ENCODE results near the gene NCKAP5L. TPM values are rescaled to one million over a fixed set of nuclear protein-coding genes. Genes with fewer than 3 reads are reported as not detected.
A peak's percentile ranks its signal among the peaks of the same experiment; 100 is the strongest.
"Not testable (repeated sequence)": the region's sequence is repeated elsewhere in the genome, so short reads cannot be mapped to it uniquely, and the experiment has no call there.

NCKAP5L gene
- total and polyA plus RNA-seq, 3 donors from 2014 or later, result 22.0 to 79.7 (median 63.5) TPM

DNA sequence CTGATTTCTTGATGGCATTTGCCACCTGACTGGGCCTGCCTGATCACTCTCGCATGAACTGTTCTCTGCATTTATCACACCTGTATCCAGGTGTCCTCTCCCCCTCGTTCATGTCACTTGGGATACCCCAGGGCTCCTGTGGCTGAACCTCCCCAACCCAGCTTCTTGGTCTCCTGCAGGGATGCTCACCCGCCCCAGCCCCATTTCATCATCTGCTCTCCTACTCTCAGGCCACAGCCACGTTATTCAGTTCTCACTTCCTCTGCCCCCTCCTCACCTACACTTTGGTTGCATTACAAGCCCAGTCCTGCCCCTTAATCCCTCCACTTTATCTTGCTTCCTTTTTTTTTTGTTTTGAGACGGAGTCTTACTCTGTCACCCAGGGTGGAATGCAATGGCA lies 51.4 kb downstream of the NCKAP5L start:
- TF ChIP-seq, protein P1, sequence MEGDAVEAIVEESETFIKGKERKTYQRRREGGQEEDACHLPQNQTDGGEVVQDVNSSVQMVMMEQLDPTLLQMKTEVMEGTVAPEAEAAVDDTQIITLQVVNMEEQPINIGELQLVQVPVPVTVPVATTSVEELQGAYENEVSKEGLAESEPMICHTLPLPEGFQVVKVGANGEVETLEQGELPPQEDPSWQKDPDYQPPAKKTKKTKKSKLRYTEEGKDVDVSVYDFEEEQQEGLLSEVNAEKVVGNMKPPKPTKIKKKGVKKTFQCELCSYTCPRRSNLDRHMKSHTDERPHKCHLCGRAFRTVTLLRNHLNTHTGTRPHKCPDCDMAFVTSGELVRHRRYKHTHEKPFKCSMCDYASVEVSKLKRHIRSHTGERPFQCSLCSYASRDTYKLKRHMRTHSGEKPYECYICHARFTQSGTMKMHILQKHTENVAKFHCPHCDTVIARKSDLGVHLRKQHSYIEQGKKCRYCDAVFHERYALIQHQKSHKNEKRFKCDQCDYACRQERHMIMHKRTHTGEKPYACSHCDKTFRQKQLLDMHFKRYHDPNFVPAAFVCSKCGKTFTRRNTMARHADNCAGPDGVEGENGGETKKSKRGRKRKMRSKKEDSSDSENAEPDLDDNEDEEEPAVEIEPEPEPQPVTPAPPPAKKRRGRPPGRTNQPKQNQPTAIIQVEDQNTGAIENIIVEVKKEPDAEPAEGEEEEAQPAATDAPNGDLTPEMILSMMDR (IDR thresholded peaks at IDR 0.05), result no peak
- Histone ChIP-seq H3K4me3 (no peak overlapping the region), H3K9me3 (no peaks in the 10 kb centered on the region), H3K36me3 (ENCODE audit: low read depth, missing control alignments) (no peaks in the 10 kb centered on the region), H3K4me1 (no peaks in the 10 kb centered on the region), H3K27me3 (no peaks in the 10 kb centered on the region), H3K27ac (no peak overlapping the region)
- intact Hi-C loops (cut with DNase I; ENCODE audit: low total_unique reads), result no loop called here
- 77 to 84% methylated on average over 5 of the region's 5 CpGs for WGBS, 2 donors
- no peak for DNase-seq

DNA sequence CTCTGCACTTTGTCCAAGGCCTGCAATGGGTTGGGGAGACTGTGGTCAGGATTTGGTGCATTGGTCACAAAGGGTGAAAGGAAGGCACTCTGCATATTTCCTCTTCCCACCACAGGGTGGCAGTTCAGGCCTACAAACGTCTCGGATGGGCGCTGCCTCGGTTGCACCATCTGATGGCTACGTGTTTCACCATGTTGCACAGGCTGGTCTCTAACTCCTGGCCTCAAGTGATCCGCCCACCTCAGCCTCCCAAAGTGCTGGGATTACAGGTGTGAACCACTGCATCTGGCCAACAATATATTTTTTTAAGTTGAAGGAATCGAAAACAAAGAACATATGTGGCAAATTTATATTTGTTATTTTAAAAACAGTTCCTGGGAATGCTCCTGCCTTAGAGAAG lies 51.8 kb downstream of the NCKAP5L start:
- no peak overlapping the region for H3K27ac ChIP-seq
- no peaks in the 10 kb centered on the region for H3K9me3 ChIP-seq
- DNase-seq, result peak; percentile 68
- H3K4me3 ChIP-seq, result no peak overlapping the region
- no peak for TF ChIP-seq POLR2A (IDR thresholded peaks at IDR 0.05)
- TF ChIP-seq, protein P1 (IDR thresholded peaks at IDR 0.05), result peak; percentile 73 to 81 (median 79)
- H3K36me3 ChIP-seq (ENCODE audit: low read depth, missing control alignments), result no peaks in the 10 kb centered on the region
- WGBS, 2 donors, result 38 to 56% methylated on average over 7 of the region's 7 CpGs
- no peaks in the 10 kb centered on the region for H3K27me3 ChIP-seq
- intact Hi-C loops (cut with DNase I; ENCODE audit: low total_unique reads), result no loop called here
- no peaks in the 10 kb centered on the region for H3K4me1 ChIP-seq

DNA sequence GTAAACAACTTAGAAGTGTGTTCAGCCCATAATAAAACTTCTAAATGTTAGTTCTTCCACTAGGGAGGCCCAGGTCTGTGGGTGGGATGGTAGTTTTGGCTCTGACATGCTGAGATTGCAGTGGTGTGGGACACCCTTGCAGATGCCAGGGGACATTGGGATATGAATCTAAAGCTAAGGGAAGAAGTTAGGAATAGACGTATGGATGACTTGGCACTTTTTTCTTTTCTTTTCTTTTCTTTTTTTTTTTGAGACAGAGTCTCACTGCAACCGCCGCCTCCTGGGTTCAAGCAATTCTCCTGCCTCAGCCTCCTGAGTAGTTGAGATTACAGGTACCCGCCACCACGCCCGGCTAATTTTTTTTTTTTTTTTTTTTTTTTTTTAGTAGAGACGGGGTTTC lies 55.1 kb downstream of the NCKAP5L start:
- WGBS, 2 donors, result 81 to 91% methylated on average over 7 of the region's 7 CpGs

DNA sequence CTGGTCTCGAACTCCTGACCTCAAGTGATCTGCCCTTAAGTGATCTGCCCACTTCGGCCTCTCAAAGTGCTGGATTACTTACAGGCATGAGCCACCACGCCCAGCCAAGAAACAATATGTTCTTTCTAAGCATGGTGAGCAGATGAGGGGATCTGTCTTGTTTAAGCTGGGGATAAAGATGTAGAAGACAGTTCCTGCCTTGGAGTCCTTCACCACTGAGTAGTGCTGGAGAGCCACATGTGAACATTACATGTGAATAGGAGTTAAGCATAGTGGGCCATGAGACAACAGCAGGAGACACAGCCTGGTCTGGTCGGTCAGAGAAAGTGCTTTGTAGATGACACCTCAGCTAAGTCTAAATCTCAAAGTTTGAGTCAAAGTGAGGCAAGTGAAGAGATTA lies 60.9 kb downstream of the NCKAP5L start:
- intact Hi-C loops (cut with DNase I; ENCODE audit: low total_unique reads), result no loop called here
- no peak for DNase-seq
- Histone ChIP-seq H3K27me3 (no peaks in the 10 kb centered on the region), H3K4me3 (no peak overlapping the region), H3K36me3 (ENCODE audit: low read depth, missing control alignments) (no peaks in the 10 kb centered on the region), H3K4me1 (no peaks in the 10 kb centered on the region), H3K9me3 (no peaks in the 10 kb centered on the region), H3K27ac (no peak overlapping the region)
- no peak for TF ChIP-seq POLR2A (IDR thresholded peaks at IDR 0.05)
- TF ChIP-seq, protein P1 (IDR thresholded peaks at IDR 0.05), result no peak
- WGBS, 2 donors, result 67 to 78% methylated on average over 4 of the region's 4 CpGs

More for the DNA sequence above, 55.1 kb downstream of the NCKAP5L start:
- H3K4me3 ChIP-seq; intact Hi-C loops (cut with DNase I; ENCODE audit: low total_unique reads); H3K36me3 ChIP-seq (ENCODE audit: low read depth, missing control alignments); DNase-seq; H3K27ac ChIP-seq; H3K4me1 ChIP-seq; H3K27me3 ChIP-seq; H3K9me3 ChIP-seq: not testable (repeated sequence)

DNA sequence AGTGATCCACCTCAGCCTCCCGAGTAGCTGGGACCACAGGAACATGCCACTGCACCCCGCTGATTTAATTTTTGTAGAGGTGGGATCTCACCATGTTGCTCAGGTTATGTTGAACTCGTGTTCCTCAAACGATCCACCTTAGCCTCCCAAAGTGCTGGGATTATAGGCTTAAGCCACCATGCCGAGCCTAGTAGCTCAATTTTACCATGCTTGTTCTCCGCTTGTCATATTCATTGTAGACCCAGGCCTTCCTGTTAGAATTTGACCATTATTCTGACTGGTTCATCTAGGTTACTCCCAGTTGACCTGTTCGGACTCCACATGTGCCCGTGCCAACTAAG lies 62.1 kb downstream of the NCKAP5L start:
- no peaks in the 10 kb centered on the region for H3K9me3 ChIP-seq
- no peaks in the 10 kb centered on the region for H3K27me3 ChIP-seq
- H3K27ac ChIP-seq, result no peak overlapping the region
- 91 to 93% methylated on average over 8 of the region's 8 CpGs for WGBS, 2 donors
- no peak for DNase-seq
- H3K4me1 ChIP-seq, result no peaks in the 10 kb centered on the region
- TF ChIP-seq, protein P1 (IDR thresholded peaks at IDR 0.05), result no peak
- TF ChIP-seq POLR2A (IDR thresholded peaks at IDR 0.05), result no peak
- no peaks in the 10 kb centered on the region for H3K36me3 ChIP-seq (ENCODE audit: low read depth, missing control alignments)
- H3K4me3 ChIP-seq, result no peak overlapping the region
- intact Hi-C loops (cut with DNase I; ENCODE audit: low total_unique reads), result no loop called here

All from testis (tissue), 3 donors.